Breast epithelium (tissue), 4 donors: ENCODE measurements around the gene TTLL10. TPM values are rescaled to one million over a fixed set of nuclear protein-coding genes. Genes with fewer than 3 reads are reported as not detected.

Experiments
- DNase-seq, 2 donors: peaks; one replicate each; pipeline ENCODE4 v3.0.0-alpha.2; 2019; ENCODE audit warnings: low spot score in 2 of 2
- H3K27ac ChIP-seq, 2 donors: fragments of 200-600 bp; sonication (generic) in 1 of 2; one replicate each; pipeline ENCODE4 v1.5.1; 2016 to 2019; ENCODE audit warnings: mild to moderate bottlenecking in 1 of 2
- H3K27me3 ChIP-seq, 2 donors: fragments of 200-600 bp; sonication (generic) in 1 of 2; one replicate each; pipeline versions ENCODE4 v1.5.1 to v1.6.0; 2017 to 2019; ENCODE audit warnings: control low read depth in 1 of 2, mild to moderate bottlenecking in 1 of 2
- H3K36me3 ChIP-seq: fragments of 200-600 bp; one replicate; pipeline ENCODE4 v1.5.1; 2019
- H3K4me1 ChIP-seq, 2 donors: fragments of 200-600 bp; sonication (generic); one replicate each; pipeline ENCODE4 v1.5.1; 2016 to 2019; ENCODE audit warnings: control low read depth in 1 of 2
- H3K4me3 ChIP-seq, 3 donors: fragments of 200-600 bp; sonication (generic); 1 replicate in 2 of 3; 2 replicates in 1 of 3; pipeline ENCODE4 v1.5.1; 2016 to 2019; ENCODE audit warnings: mild to moderate bottlenecking in 3 of 3, moderate library complexity in 2 of 3
- H3K9me3 ChIP-seq, 2 donors: fragments of 200-600 bp; sonication (generic) in 1 of 2; one replicate each; pipeline ENCODE4 v1.5.1; 2016 to 2019; ENCODE audit warnings: control low read depth in 1 of 2
- CTCF ChIP-seq, 3 donors: fragments of 450-650 bp; IDR thresholded peaks; one replicate each; pipeline ENCODE4 v1.5.1; 2016 to 2017; ENCODE audit warnings: antibody characterized with exemption in 3 of 3, mild to moderate bottlenecking in 3 of 3, moderate library complexity in 3 of 3
- POLR2A ChIP-seq: fragments of 450-650 bp; IDR thresholded peaks from one replicate; pipeline ENCODE4 v1.6.1; 2016; ENCODE audit warnings: antibody characterized with exemption, mild to moderate bottlenecking, moderate library complexity
- POLR2AphosphoS5 ChIP-seq, 3 donors: sonication (generic); formaldehyde crosslinking; IDR thresholded peaks; one replicate each; pipeline ENCODE4 v1.6.1; 2017; ENCODE audit warnings: antibody characterized with exemption in 3 of 3
- intact Hi-C: fragments of 100-400 bp; cut with DNase I; formaldehyde crosslinking; loops from one replicate; pipeline ENCODE4 v1.15.1; 2023; ENCODE audit warnings: low total_unique reads
- total RNA-seq, 3 donors: library from RNA; depleted of rRNA; stranded (reverse); fragments of >200 nt; gene quantifications; one replicate each; pipeline ENCODE4 v1.1.0, GENCODE V29; 2016

Gene TTLL10
- total RNA-seq, 3 donors from 2014 or later = 0.15 to 0.33 (median 0.16) TPM

- peak; percentile 62 to 85 for DNase-seq
- Histone ChIP-seq H3K27me3 (peaks cover 0 to 6% of the 10 kb centered on the region in 2 donors), H3K9me3 (no peaks in the 10 kb centered on the region), H3K4me1 (peaks cover 0 to 8% of the 10 kb centered on the region in 2 donors), H3K4me3 (peak overlapping the region in 1 of 3 donors; percentile 39), H3K27ac (peak overlapping the region; percentile 79 to 90), H3K36me3 (no peaks in the 10 kb centered on the region)
- intact Hi-C loops = no loop called here
- TF ChIP-seq CTCF (IDR thresholded peaks at IDR 0.05) (no peak), POLR2A (no peak), POLR2AphosphoS5 (IDR thresholded peaks at IDR 0.05) (no peak)
These were observed 41.4 kb upstream of the TTLL10 start for GRCh38 chr1:1132042-1132950.

- H3K27ac ChIP-seq = peak overlapping the region; percentile 79 to 90
These were observed 40.5 kb upstream of the TTLL10 start for GRCh38 chr1:1132956-1133750.

GRCh38 chr1:1134300-1134970 is 39.2 kb upstream of the TTLL10 start:
- intact Hi-C loops = no loop called here
- Histone ChIP-seq H3K9me3 (no peaks in the 10 kb centered on the region), H3K4me3 (no peak overlapping the region), H3K4me1 (peaks cover 0 to 12% of the 10 kb centered on the region in 2 donors), H3K27me3 (peaks cover 5 to 13% of the 10 kb centered on the region in 2 donors), H3K36me3 (no peaks in the 10 kb centered on the region), H3K27ac (peak overlapping the region; percentile 79 to 90)
- DNase-seq = no peak
- no peak for TF ChIP-seq CTCF (IDR thresholded peaks at IDR 0.05)
- no peak for TF ChIP-seq POLR2AphosphoS5 (IDR thresholded peaks at IDR 0.05)
- no peak for TF ChIP-seq POLR2A

More at GRCh38 chr1:1132956-1133750, 40.5 kb upstream of the TTLL10 start:
- Histone ChIP-seq H3K9me3 (no peaks in the 10 kb centered on the region), H3K4me1 (peaks cover 0 to 12% of the 10 kb centered on the region in 2 donors), H3K4me3 (peak overlapping the region in 1 of 3 donors; percentile 39), H3K36me3 (no peaks in the 10 kb centered on the region), H3K27me3 (peaks cover 5 to 13% of the 10 kb centered on the region in 2 donors)
- intact Hi-C loops = no loop called here
- no peak for TF ChIP-seq POLR2A
- peak in 1 of 3 donors; percentile 28 for TF ChIP-seq POLR2AphosphoS5 (IDR thresholded peaks at IDR 0.05)
- TF ChIP-seq CTCF (IDR thresholded peaks at IDR 0.05) = no peak
- no peak for DNase-seq

- no peak for DNase-seq
- Histone ChIP-seq H3K4me1 (peaks cover 0 to 12% of the 10 kb centered on the region in 2 donors), H3K27me3 (peaks cover 5 to 13% of the 10 kb centered on the region in 2 donors), H3K36me3 (no peaks in the 10 kb centered on the region), H3K4me3 (no peak overlapping the region), H3K9me3 (no peaks in the 10 kb centered on the region), H3K27ac (peak overlapping the region in 1 of 2 donors; percentile 90)
- intact Hi-C loops = no loop called here
- TF ChIP-seq POLR2A (no peak), CTCF (IDR thresholded peaks at IDR 0.05) (no peak), POLR2AphosphoS5 (IDR thresholded peaks at IDR 0.05) (no peak)
These were observed 38.1 kb upstream of the TTLL10 start for GRCh38 chr1:1135339-1136136.
